ENCODE results near the gene SH3PXD2A.

The SH3PXD2A gene

GRCh38 chr10:103841519-103841918, 13.9 kb downstream of the SH3PXD2A start:
- TF ChIP-seq CTCF (conservative IDR thresholded peaks at IDR 0.05; ENCODE audit: control insufficient read depth, insufficient read depth, low read depth, low read length), result no peak
- no peak for DNase-seq (ENCODE audit: low read depth)
- H3K4me3 ChIP-seq (ENCODE audit: control insufficient read depth, low read depth, low read length), result no peak overlapping the region

GRCh38 chr10:103840740-103841070, 14.7 kb downstream of the SH3PXD2A start:
- no peak for DNase-seq (ENCODE audit: low read depth)
- no peak for TF ChIP-seq CTCF (conservative IDR thresholded peaks at IDR 0.05; ENCODE audit: control insufficient read depth, insufficient read depth, low read depth, low read length)
- no peak overlapping the region for H3K4me3 ChIP-seq (ENCODE audit: control insufficient read depth, low read depth, low read length)

GRCh38 chr10:103839872-103840739, 15.3 kb downstream of the SH3PXD2A start:
- DNase-seq (ENCODE audit: low read depth), result no peak
- TF ChIP-seq CTCF (conservative IDR thresholded peaks at IDR 0.05; ENCODE audit: control insufficient read depth, insufficient read depth, low read depth, low read length), result no peak
- H3K4me3 ChIP-seq (ENCODE audit: control insufficient read depth, low read depth, low read length), result no peak overlapping the region

- TF ChIP-seq CTCF (conservative IDR thresholded peaks at IDR 0.05; ENCODE audit: control insufficient read depth, insufficient read depth, low read depth, low read length), result no peak
- no peak overlapping the region for H3K4me3 ChIP-seq (ENCODE audit: control insufficient read depth, low read depth, low read length)
- DNase-seq (ENCODE audit: low read depth), result no peak
Measured at GRCh38 chr10:103839519-103839871, 15.9 kb downstream of the SH3PXD2A start.

- TF ChIP-seq CTCF (conservative IDR thresholded peaks at IDR 0.05; ENCODE audit: control insufficient read depth, insufficient read depth, low read depth, low read length), result no peak
- no peak overlapping the region for H3K4me3 ChIP-seq (ENCODE audit: control insufficient read depth, low read depth, low read length)
- DNase-seq (ENCODE audit: low read depth), result peak; percentile 55
Measured at GRCh38 chr10:103838862-103839518, 16.4 kb downstream of the SH3PXD2A start.

- no peak for TF ChIP-seq CTCF (conservative IDR thresholded peaks at IDR 0.05; ENCODE audit: control insufficient read depth, insufficient read depth, low read depth, low read length)
- H3K4me3 ChIP-seq (ENCODE audit: control insufficient read depth, low read depth, low read length), result no peak overlapping the region
- no peak for DNase-seq (ENCODE audit: low read depth)
Measured at GRCh38 chr10:103838070-103838395, 17.3 kb downstream of the SH3PXD2A start.
